ENCODE measurements around the gene SCP2D1. TPM values are rescaled to one million over a fixed set of nuclear protein-coding genes. Genes with fewer than 3 reads are reported as not detected.
"Not testable (repeated sequence)": the region's sequence is repeated elsewhere in the genome, so short reads cannot be mapped to it uniquely, and the experiment has no call there.

Gene SCP2D1
- total RNA-seq (2014; rRNA removed; shearing (Covaris generic)): not detected in 2 replicates

- Histone ChIP-seq H3K36me3 (no peaks in the 10 kb centered on the region), H3K27me3 (0 out of 2 replicates have a peak, but pooled peaks cover 3% of the 10 kb centered on the region), H3K27ac (no peak within 1 kb of the TSS), H3K4me1 (no peaks in the 10 kb centered on the region), H3K9me3 (replicated peaks) (peaks cover under 1% of the 10 kb centered on the region; the same call in 1 of the 2 replicates), H3K4me3 (no peak within 1 kb of the TSS)
- DNase-seq: no peak
Observed at GRCh38 chr20:18813483-18813882, at the start of gene SCP2D1. TSS of gene SCP2D1 (plus strand) at chr20:18813783. CDS start at chr20:18813816, 33 bp downstream.

GRCh38 chr20:18767676-18768075 is 45.9 kb upstream of the SCP2D1 start:
- H3K9me3 ChIP-seq (replicated peaks): no peaks in the 10 kb centered on the region
- no peak for DNase-seq
- H3K27ac ChIP-seq: no peak overlapping the region
- H3K4me1 ChIP-seq: no peaks in the 10 kb centered on the region
- H3K4me3 ChIP-seq: no peak overlapping the region
- H3K27me3 ChIP-seq: no peaks in the 10 kb centered on the region
- no peaks in the 10 kb centered on the region for H3K36me3 ChIP-seq

GRCh38 chr20:18773566-18773965 is 40.0 kb upstream of the SCP2D1 start:
- H3K27ac ChIP-seq: no peak overlapping the region
- peaks cover 14% of the 10 kb centered on the region for H3K4me1 ChIP-seq
- no peak for DNase-seq

GRCh38 chr20:18774207-18774606 is 39.4 kb upstream of the SCP2D1 start:
- DNase-seq: peak in 1 of 2 experiments; percentile 16

More at GRCh38 chr20:18773566-18773965, 40.0 kb upstream of the SCP2D1 start:
- no peaks in the 10 kb centered on the region; the same call in 1 of the 2 replicates for H3K27me3 ChIP-seq
- no peak overlapping the region for H3K4me3 ChIP-seq
- H3K36me3 ChIP-seq: no peaks in the 10 kb centered on the region
- H3K9me3 ChIP-seq (replicated peaks): no peaks in the 10 kb centered on the region

GRCh38 chr20:18775633-18776032 is 38.0 kb upstream of the SCP2D1 start:
- Histone ChIP-seq H3K9me3 (replicated peaks) (no peaks in the 10 kb centered on the region), H3K36me3 (no peaks in the 10 kb centered on the region), H3K27ac (no peak overlapping the region), H3K27me3 (no peaks in the 10 kb centered on the region; the same call in 1 of the 2 replicates), H3K4me1 (peaks cover 14% of the 10 kb centered on the region), H3K4me3 (no peak overlapping the region)
- no peak for DNase-seq

More at GRCh38 chr20:18774207-18774606, 39.4 kb upstream of the SCP2D1 start:
- Histone ChIP-seq H3K27ac (no peak overlapping the region), H3K4me1 (peaks cover 14% of the 10 kb centered on the region), H3K27me3 (no peaks in the 10 kb centered on the region; the same call in 1 of the 2 replicates), H3K9me3 (replicated peaks) (no peaks in the 10 kb centered on the region), H3K36me3 (no peaks in the 10 kb centered on the region), H3K4me3 (no peak overlapping the region)

- no peak overlapping the region for H3K27ac ChIP-seq
- DNase-seq: no peak
- no peaks in the 10 kb centered on the region for H3K9me3 ChIP-seq (replicated peaks)
- H3K27me3 ChIP-seq: no peaks in the 10 kb centered on the region; the same call in 1 of the 2 replicates
- peaks cover 16% of the 10 kb centered on the region for H3K4me1 ChIP-seq
- no peaks in the 10 kb centered on the region for H3K36me3 ChIP-seq
- no peak overlapping the region for H3K4me3 ChIP-seq
Observed at GRCh38 chr20:18778690-18779392, 34.7 kb upstream of the SCP2D1 start.

- H3K36me3 ChIP-seq: no peaks in the 10 kb centered on the region
Observed at GRCh38 chr20:18780385-18781130, 33.0 kb upstream of the SCP2D1 start.

GRCh38 chr20:18781509-18781908 is 32.1 kb upstream of the SCP2D1 start:
- Histone ChIP-seq H3K9me3 (replicated peaks) (no peaks in the 10 kb centered on the region), H3K4me1 (0 out of 2 replicates have a peak, but pooled peaks cover 3% of the 10 kb centered on the region), H3K27ac (no peak overlapping the region), H3K27me3 (no peaks in the 10 kb centered on the region; the same call in 1 of the 2 replicates), H3K36me3 (no peaks in the 10 kb centered on the region), H3K4me3 (no peak overlapping the region)
- DNase-seq: no peak

More at GRCh38 chr20:18780385-18781130, 33.0 kb upstream of the SCP2D1 start:
- DNase-seq: no peak
- H3K27me3 ChIP-seq: no peaks in the 10 kb centered on the region; the same call in 1 of the 2 replicates
- no peak overlapping the region for H3K4me3 ChIP-seq
- H3K4me1 ChIP-seq: 0 out of 2 replicates have a peak, but pooled peaks cover 3% of the 10 kb centered on the region
- no peak overlapping the region for H3K27ac ChIP-seq
- no peaks in the 10 kb centered on the region for H3K9me3 ChIP-seq (replicated peaks)

- 0 out of 2 replicates have a peak, but pooled peaks cover 3% of the 10 kb centered on the region for H3K4me1 ChIP-seq
- no peak overlapping the region for H3K27ac ChIP-seq
- no peaks in the 10 kb centered on the region for H3K9me3 ChIP-seq (replicated peaks)
- H3K27me3 ChIP-seq: no peaks in the 10 kb centered on the region; the same call in 1 of the 2 replicates
- H3K4me3 ChIP-seq: no peak overlapping the region
- H3K36me3 ChIP-seq: no peaks in the 10 kb centered on the region
- DNase-seq: no peak
Observed at GRCh38 chr20:18783385-18783959, 30.1 kb upstream of the SCP2D1 start.

GRCh38 chr20:18787046-18787445 is 26.5 kb upstream of the SCP2D1 start:
- not testable (repeated sequence) for H3K9me3 ChIP-seq (replicated peaks); DNase-seq; H3K4me1 ChIP-seq; H3K36me3 ChIP-seq; H3K27ac ChIP-seq; H3K27me3 ChIP-seq; H3K4me3 ChIP-seq

- Histone ChIP-seq H3K4me3 (no peak overlapping the region), H3K4me1 (0 out of 2 replicates have a peak, but pooled peaks cover 3% of the 10 kb centered on the region), H3K36me3 (no peaks in the 10 kb centered on the region), H3K9me3 (replicated peaks) (no peaks in the 10 kb centered on the region), H3K27me3 (no peaks in the 10 kb centered on the region), H3K27ac (no peak overlapping the region)
- DNase-seq: no peak
Observed at GRCh38 chr20:18788021-18788420, 25.6 kb upstream of the SCP2D1 start.

- H3K27ac ChIP-seq: no peak overlapping the region
- H3K4me1 ChIP-seq: peaks cover 18% of the 10 kb centered on the region
- no peak overlapping the region for H3K4me3 ChIP-seq
- H3K9me3 ChIP-seq (replicated peaks): no peaks in the 10 kb centered on the region
- no peaks in the 10 kb centered on the region for H3K27me3 ChIP-seq
- no peaks in the 10 kb centered on the region for H3K36me3 ChIP-seq
- no peak for DNase-seq
Observed at GRCh38 chr20:18790787-18791186, 22.8 kb upstream of the SCP2D1 start.

GRCh38 chr20:18793625-18794427 is 19.8 kb upstream of the SCP2D1 start:
- Histone ChIP-seq H3K9me3 (replicated peaks) (no peaks in the 10 kb centered on the region), H3K4me3 (peak overlapping the region; percentile 71), H3K27me3 (no peaks in the 10 kb centered on the region), H3K4me1 (peaks cover 19% of the 10 kb centered on the region), H3K27ac (peak overlapping the region; percentile 98), H3K36me3 (no peaks in the 10 kb centered on the region)
- peak; percentile 91 to 97 for DNase-seq

- no peaks in the 10 kb centered on the region for H3K36me3 ChIP-seq
- no peaks in the 10 kb centered on the region for H3K9me3 ChIP-seq (replicated peaks)
- H3K4me1 ChIP-seq: peaks cover 19% of the 10 kb centered on the region
- H3K4me3 ChIP-seq: peak overlapping the region; percentile 71
- H3K27me3 ChIP-seq: no peaks in the 10 kb centered on the region
- DNase-seq: peak; percentile 75 to 87
- H3K27ac ChIP-seq: peak overlapping the region; percentile 98
Observed at GRCh38 chr20:18794428-18794787, 19.2 kb upstream of the SCP2D1 start.

Measured in SJCRH30 (cell line).